HL-60 (cell line): ENCODE results near the gene CACNA1D.

Source experiments
- DNase-seq, 2 experiments: peaks; one replicate each; pipeline ENCODE4 v3.0.0-alpha.2; 2010 to 2020; ENCODE audit warnings: low read depth in 1 of 2, low spot score in 1 of 2
- H3K27ac ChIP-seq: fragments of 250-450 bp; sonication (Bioruptor Pico); replicated peaks from 2 replicates; pipeline ENCODE4 v1.5.1; 2020; ENCODE audit warnings: mild to moderate bottlenecking, moderate library complexity
- H3K27me3 ChIP-seq: fragments of 250-450 bp; sonication (Bioruptor Pico); 2 replicates; pipeline ENCODE4 v1.5.1; 2021; ENCODE audit warnings: mild to moderate bottlenecking, moderate library complexity; ENCODE audit not compliant: insufficient read depth, poor library complexity, severe bottlenecking
- H3K4me3 ChIP-seq: replicated peaks from 2 replicates; pipeline ENCODE4 v1.5.1; 2011; ENCODE audit warnings: mild to moderate bottlenecking, control low read depth, low read length; ENCODE audit not compliant: insufficient read depth
- GABPA ChIP-seq: IDR thresholded peaks from 2 replicates; pipeline ENCODE4 v1.6.1; 2012; ENCODE audit warnings: low read depth
- POLR2AphosphoS5 ChIP-seq: IDR thresholded peaks from 2 replicates; pipeline ENCODE4 v1.6.1; 2012; ENCODE audit warnings: low read depth
- SPI1 ChIP-seq: IDR thresholded peaks from 2 replicates; pipeline ENCODE4 v1.6.1; 2012; ENCODE audit warnings: low read depth, mild to moderate bottlenecking, borderline replicate concordance
- TF ChIP-seq, protein P1 (sequence below): IDR thresholded peaks from 2 replicates; pipeline ENCODE4 v1.6.1; 2012; ENCODE audit warnings: low read depth; ENCODE audit not compliant: insufficient replicate concordance
- TF ChIP-seq, protein P2 (sequence below): IDR thresholded peaks from one replicate; pipeline ENCODE4 v1.5.1; 2011; ENCODE audit warnings: low read length, control low read depth, inconsistent platforms; ENCODE audit not compliant: insufficient read depth

CACNA1D gene

DNA sequence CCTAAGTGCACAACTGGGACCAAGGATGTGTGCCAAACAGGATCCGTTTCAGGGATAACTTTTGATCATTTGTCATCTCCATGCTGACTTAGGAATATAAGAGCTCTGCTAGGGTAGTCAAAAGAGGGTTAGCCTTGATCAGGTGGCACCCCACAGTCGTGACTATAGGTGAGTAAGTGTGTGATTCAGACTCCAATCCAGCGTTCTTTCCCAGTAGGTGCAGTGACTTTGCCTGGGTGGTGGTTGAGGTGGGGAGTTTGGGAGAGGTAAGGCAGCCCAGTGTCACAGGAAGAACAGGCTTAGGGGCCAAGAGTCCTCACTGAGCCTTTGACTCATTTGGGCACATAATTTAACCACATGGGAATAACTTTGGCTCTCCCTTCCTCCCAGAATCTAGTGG, 300.8 kb downstream of the CACNA1D start:
- DNase-seq = no peak
- no peak overlapping the region for H3K4me3 ChIP-seq
- TF ChIP-seq, protein P1, sequence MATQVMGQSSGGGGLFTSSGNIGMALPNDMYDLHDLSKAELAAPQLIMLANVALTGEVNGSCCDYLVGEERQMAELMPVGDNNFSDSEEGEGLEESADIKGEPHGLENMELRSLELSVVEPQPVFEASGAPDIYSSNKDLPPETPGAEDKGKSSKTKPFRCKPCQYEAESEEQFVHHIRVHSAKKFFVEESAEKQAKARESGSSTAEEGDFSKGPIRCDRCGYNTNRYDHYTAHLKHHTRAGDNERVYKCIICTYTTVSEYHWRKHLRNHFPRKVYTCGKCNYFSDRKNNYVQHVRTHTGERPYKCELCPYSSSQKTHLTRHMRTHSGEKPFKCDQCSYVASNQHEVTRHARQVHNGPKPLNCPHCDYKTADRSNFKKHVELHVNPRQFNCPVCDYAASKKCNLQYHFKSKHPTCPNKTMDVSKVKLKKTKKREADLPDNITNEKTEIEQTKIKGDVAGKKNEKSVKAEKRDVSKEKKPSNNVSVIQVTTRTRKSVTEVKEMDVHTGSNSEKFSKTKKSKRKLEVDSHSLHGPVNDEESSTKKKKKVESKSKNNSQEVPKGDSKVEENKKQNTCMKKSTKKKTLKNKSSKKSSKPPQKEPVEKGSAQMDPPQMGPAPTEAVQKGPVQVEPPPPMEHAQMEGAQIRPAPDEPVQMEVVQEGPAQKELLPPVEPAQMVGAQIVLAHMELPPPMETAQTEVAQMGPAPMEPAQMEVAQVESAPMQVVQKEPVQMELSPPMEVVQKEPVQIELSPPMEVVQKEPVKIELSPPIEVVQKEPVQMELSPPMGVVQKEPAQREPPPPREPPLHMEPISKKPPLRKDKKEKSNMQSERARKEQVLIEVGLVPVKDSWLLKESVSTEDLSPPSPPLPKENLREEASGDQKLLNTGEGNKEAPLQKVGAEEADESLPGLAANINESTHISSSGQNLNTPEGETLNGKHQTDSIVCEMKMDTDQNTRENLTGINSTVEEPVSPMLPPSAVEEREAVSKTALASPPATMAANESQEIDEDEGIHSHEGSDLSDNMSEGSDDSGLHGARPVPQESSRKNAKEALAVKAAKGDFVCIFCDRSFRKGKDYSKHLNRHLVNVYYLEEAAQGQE = no peak
- TF ChIP-seq POLR2AphosphoS5 (no peak), GABPA (no peak), SPI1 (no peak)
- TF ChIP-seq, protein P2, sequence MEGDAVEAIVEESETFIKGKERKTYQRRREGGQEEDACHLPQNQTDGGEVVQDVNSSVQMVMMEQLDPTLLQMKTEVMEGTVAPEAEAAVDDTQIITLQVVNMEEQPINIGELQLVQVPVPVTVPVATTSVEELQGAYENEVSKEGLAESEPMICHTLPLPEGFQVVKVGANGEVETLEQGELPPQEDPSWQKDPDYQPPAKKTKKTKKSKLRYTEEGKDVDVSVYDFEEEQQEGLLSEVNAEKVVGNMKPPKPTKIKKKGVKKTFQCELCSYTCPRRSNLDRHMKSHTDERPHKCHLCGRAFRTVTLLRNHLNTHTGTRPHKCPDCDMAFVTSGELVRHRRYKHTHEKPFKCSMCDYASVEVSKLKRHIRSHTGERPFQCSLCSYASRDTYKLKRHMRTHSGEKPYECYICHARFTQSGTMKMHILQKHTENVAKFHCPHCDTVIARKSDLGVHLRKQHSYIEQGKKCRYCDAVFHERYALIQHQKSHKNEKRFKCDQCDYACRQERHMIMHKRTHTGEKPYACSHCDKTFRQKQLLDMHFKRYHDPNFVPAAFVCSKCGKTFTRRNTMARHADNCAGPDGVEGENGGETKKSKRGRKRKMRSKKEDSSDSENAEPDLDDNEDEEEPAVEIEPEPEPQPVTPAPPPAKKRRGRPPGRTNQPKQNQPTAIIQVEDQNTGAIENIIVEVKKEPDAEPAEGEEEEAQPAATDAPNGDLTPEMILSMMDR = no peak
- peaks cover 11% of the 10 kb centered on the region for H3K27me3 ChIP-seq
- no peak overlapping the region for H3K27ac ChIP-seq

DNA sequence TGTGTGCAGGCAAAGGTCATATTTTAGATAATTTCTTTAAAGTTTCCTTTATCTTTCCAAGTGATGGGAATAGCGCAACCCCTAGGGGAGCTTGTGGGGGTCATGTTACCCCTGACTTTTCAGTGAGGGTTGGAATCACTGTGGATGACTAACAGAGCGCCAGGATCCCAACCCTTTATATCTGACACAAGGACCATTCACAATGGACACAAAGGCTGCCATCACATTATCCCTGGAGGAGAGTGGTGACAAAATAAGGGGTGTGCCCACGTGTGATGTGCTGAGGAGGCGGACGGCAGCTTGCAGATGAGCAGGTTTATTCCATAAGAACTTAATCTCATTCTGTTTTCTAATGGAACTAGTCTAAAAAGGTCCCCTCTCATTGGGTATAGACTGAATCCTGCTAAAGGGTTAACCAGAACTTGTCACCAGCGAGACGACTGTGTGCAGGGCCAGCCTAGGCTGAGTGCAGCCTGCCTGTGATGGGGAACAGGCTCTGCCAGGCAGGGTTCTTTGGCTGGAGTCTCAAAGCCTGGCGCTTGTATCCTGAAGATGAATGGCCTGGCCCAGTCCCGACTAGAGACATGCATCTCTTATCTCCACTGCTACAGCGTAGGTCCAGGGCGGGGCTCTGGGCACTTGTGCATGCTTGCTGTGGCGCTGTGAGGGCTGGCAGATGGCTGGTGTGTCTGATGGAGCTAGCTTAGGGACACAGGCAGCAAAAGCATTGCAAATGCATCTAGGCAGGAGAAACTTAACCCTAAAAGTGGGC, 301.6 kb downstream of the CACNA1D start:
- no peak overlapping the region for H3K4me3 ChIP-seq
- TF ChIP-seq SPI1 = no peak
- no peak for TF ChIP-seq POLR2AphosphoS5
- peaks cover 11% of the 10 kb centered on the region for H3K27me3 ChIP-seq
- no peak overlapping the region for H3K27ac ChIP-seq
- DNase-seq = no peak

DNA sequence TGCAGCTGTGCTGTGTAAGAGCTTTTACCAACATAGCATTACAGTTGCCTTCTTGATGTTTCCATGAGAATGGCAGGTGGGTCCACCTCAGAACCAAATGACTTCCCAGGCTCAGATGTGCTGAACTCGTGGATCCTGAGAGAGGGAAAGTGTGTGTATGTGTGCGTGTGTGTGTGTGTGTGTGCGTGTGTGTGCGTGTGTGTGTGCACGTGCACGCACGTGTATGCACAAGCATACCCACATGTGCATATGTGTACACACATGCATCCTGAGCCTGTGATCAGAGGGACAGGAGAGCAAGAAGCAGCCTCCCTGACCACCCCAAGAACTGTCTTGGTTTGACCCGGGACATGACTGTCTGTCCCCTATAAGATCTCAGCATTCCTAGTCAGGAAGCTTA, 303.7 kb downstream of the CACNA1D start:
- Histone ChIP-seq H3K27me3 (peaks cover 11% of the 10 kb centered on the region), H3K27ac (no peak overlapping the region), H3K4me3 (no peak overlapping the region)
- TF ChIP-seq, protein P1 = no peak
- TF ChIP-seq, protein P2 = no peak
- TF ChIP-seq POLR2AphosphoS5 (no peak), GABPA (no peak), SPI1 (no peak)
- no peak for DNase-seq

DNA sequence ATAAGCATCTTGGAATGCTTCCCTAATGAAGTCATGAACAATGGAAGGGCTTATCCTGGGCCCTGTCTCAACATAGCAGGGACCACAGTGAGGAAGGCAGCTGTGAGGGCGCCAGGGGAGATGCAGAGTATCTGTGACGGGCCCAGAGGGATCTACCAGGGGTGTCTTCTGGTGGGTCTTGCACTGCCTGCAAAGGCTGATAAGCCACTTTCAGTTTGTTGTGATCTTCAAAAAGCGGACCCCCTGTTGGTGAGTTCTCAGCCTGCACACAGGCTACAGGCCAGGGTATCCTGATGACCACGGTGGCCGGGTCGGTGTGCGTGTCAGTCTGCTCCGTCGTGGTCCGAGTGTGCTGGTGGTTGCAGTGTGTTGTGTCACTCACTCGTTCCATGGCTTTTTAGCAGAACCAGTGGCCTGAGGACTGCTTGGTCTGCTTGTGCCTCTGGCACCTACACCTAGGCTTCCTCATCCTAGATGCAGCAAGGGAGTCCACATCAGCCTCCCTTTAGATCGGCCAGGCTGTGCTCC, 305.0 kb downstream of the CACNA1D start:
- Histone ChIP-seq H3K27ac (no peak overlapping the region), H3K4me3 (no peak overlapping the region), H3K27me3 (peaks cover 11% of the 10 kb centered on the region)
- TF ChIP-seq POLR2AphosphoS5 = no peak
- TF ChIP-seq, protein P2 = no peak
- no peak for TF ChIP-seq SPI1
- TF ChIP-seq, protein P1 = no peak
- TF ChIP-seq GABPA = no peak
- no peak for DNase-seq
